OCI-LY3 (cell line): Measurements from ENCODE around the gene EPAS1.

Source experiments
- H2AFZ ChIP-seq: fragments of 200-600, 300-600 bp; shearing (Covaris generic); 2 replicates; pipeline ENCODE4 v1.6.0; 2014; ENCODE audit warnings: antibody characterized with exemption, low read depth, low read length
- H3K27ac ChIP-seq: fragments of 200-600, 300-600 bp; sonication (generic); 2 replicates; pipeline ENCODE4 v1.5.1; 2014; ENCODE audit warnings: mild to moderate bottlenecking, low read length, moderate library complexity, mixed read lengths
- H3K27me3 ChIP-seq: fragments of 200-600, 300-600 bp; sonication (generic); 2 replicates; pipeline ENCODE4 v1.6.1; 2014; ENCODE audit warnings: low read depth, low read length, mixed read lengths
- H3K36me3 ChIP-seq: fragments of 200-600, 300-600 bp; sonication (generic); replicated peaks from 2 replicates; pipeline ENCODE3; 2014; ENCODE audit warnings: low read depth, low read length, mixed read lengths
- H3K4me1 ChIP-seq: fragments of 300-600, 200-600 bp; sonication (generic); 2 replicates; pipeline ENCODE4 v1.6.1; 2014; ENCODE audit warnings: low read length, mixed read lengths
- H3K4me2 ChIP-seq: fragments of 200-600, 300-600 bp; sonication (generic); 2 replicates; pipeline ENCODE4 v1.6.1; 2014; ENCODE audit warnings: low read length, mixed read lengths
- H3K4me3 ChIP-seq: fragments of 300-600, 200-600 bp; sonication (generic); 2 replicates; pipeline ENCODE4 v1.5.1; 2014; ENCODE audit warnings: antibody characterized with exemption, mild to moderate bottlenecking, low read length, moderate library complexity
- H3K79me2 ChIP-seq: fragments of 300-600, 200-600 bp; shearing (Covaris generic); 2 replicates; pipeline ENCODE4 v1.6.1; 2014; ENCODE audit warnings: mild to moderate bottlenecking, low read length, mixed read lengths
- H3K9ac ChIP-seq: fragments of 300-600, 200-600 bp; shearing (Covaris generic); 2 replicates; pipeline ENCODE4 v1.6.0; 2014; ENCODE audit warnings: mild to moderate bottlenecking, low read length, moderate library complexity
- H3K9me3 ChIP-seq: fragments of 200-600, 300-600 bp; shearing (Covaris generic); 2 replicates; pipeline ENCODE4 v1.6.1; 2014; ENCODE audit warnings: low read length, mixed read lengths; ENCODE audit not compliant: insufficient read depth
- H4K20me1 ChIP-seq: fragments of 200-600, 300-600 bp; sonication (generic); 2 replicates; pipeline ENCODE4 v1.6.1; 2016; ENCODE audit warnings: low read length, mixed read lengths; ENCODE audit not compliant: insufficient read depth
- EZH2phosphoT487 ChIP-seq: fragments of 200-600 bp; shearing (Covaris generic); IDR thresholded peaks from 2 replicates; pipeline ENCODE4 v1.6.1; 2018; ENCODE audit warnings: antibody characterized with exemption, mixed run types, low read depth
- TF ChIP-seq, protein P1 (sequence below): fragments of 200-600, 300-600 bp; sonication (generic); IDR thresholded peaks from 2 replicates; pipeline ENCODE4 v1.5.1; 2014; ENCODE audit warnings: antibody characterized with exemption, low read length, low read depth

EPAS1 gene

DNA sequence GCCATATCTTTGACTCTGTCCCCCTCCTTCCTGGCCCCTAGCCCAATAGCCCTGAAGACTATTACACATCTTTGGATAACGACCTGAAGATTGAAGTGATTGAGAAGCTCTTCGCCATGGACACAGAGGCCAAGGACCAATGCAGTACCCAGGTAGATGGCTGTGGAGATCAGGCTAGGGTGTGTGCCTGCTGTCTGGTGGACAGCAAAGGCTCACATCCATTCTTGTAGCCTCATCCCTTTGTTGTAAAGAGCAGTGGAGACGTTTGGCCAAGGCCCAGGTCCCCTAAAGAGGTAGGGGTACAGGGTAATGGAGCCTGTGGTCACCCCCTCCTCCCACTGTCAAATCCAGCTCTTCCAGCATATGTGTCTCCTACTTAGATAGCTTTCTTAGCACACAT is 81.4 kb downstream of the EPAS1 start:
- Histone ChIP-seq H3K4me1 (peaks cover 6% of the 10 kb centered on the region; the same call in 1 of the 2 replicates), H4K20me1 (no peaks in the 10 kb centered on the region), H3K79me2 (no peaks in the 10 kb centered on the region), H2AFZ (no peak overlapping the region), H3K36me3 (no peaks in the 10 kb centered on the region), H3K4me3 (no peak overlapping the region), H3K9ac (no peak overlapping the region), H3K27me3 (no peaks in the 10 kb centered on the region), H3K9me3 (no peaks in the 10 kb centered on the region), H3K4me2 (no peak overlapping the region), H3K27ac (no peak overlapping the region)
- no peak for TF ChIP-seq EZH2phosphoT487
- TF ChIP-seq, protein P1, sequence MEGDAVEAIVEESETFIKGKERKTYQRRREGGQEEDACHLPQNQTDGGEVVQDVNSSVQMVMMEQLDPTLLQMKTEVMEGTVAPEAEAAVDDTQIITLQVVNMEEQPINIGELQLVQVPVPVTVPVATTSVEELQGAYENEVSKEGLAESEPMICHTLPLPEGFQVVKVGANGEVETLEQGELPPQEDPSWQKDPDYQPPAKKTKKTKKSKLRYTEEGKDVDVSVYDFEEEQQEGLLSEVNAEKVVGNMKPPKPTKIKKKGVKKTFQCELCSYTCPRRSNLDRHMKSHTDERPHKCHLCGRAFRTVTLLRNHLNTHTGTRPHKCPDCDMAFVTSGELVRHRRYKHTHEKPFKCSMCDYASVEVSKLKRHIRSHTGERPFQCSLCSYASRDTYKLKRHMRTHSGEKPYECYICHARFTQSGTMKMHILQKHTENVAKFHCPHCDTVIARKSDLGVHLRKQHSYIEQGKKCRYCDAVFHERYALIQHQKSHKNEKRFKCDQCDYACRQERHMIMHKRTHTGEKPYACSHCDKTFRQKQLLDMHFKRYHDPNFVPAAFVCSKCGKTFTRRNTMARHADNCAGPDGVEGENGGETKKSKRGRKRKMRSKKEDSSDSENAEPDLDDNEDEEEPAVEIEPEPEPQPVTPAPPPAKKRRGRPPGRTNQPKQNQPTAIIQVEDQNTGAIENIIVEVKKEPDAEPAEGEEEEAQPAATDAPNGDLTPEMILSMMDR: no peak

DNA sequence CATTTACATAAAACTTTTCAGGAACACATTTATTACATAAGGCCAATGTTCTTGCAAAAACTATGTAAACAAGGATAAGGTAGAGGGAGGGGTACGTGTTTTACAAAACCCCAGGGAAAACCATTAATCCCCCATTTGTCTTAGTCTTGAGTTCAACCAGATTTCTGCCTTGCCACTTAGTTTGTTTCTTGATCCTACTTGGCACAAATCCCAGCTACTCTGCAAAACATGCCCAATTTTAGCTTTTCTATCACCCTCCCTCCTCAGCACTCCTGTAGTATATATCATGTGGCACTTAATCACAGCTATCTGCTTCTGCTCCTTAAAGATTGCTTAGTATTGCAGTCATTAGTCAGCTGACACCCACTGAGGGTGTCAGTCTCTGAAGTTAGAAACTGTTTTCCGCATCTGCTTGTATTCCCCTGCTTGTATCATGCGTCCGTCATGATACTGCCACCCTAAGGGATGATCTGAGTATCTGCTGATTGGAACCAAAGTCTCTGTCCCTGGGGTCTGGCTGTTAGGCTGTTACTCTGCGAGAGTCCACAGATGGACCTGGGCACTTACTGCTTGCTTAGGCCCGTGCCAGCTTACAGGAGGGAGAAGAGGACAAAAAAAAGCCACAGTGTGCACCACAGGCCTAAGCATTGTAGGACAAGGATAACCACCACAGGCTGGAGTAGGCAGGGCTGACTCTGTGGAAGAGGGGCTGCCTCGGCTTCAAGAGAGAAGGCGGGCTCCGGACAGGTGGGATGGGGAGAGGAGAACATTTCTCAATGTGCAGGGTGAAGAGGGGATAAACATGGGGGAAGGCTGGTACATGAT is 82.2 kb downstream of the EPAS1 start:
- H2AFZ ChIP-seq: no peak overlapping the region
- no peak overlapping the region for H3K9ac ChIP-seq
- H3K27me3 ChIP-seq: no peaks in the 10 kb centered on the region
- H3K4me2 ChIP-seq: no peak overlapping the region
- no peaks in the 10 kb centered on the region for H3K79me2 ChIP-seq
- H4K20me1 ChIP-seq: no peaks in the 10 kb centered on the region
- H3K4me3 ChIP-seq: no peak overlapping the region
- H3K9me3 ChIP-seq: no peaks in the 10 kb centered on the region
- peaks cover 6% of the 10 kb centered on the region; the same call in 1 of the 2 replicates for H3K4me1 ChIP-seq
- no peaks in the 10 kb centered on the region for H3K36me3 ChIP-seq
- TF ChIP-seq EZH2phosphoT487: no peak
- TF ChIP-seq, protein P1: no peak
- H3K27ac ChIP-seq: no peak overlapping the region

DNA sequence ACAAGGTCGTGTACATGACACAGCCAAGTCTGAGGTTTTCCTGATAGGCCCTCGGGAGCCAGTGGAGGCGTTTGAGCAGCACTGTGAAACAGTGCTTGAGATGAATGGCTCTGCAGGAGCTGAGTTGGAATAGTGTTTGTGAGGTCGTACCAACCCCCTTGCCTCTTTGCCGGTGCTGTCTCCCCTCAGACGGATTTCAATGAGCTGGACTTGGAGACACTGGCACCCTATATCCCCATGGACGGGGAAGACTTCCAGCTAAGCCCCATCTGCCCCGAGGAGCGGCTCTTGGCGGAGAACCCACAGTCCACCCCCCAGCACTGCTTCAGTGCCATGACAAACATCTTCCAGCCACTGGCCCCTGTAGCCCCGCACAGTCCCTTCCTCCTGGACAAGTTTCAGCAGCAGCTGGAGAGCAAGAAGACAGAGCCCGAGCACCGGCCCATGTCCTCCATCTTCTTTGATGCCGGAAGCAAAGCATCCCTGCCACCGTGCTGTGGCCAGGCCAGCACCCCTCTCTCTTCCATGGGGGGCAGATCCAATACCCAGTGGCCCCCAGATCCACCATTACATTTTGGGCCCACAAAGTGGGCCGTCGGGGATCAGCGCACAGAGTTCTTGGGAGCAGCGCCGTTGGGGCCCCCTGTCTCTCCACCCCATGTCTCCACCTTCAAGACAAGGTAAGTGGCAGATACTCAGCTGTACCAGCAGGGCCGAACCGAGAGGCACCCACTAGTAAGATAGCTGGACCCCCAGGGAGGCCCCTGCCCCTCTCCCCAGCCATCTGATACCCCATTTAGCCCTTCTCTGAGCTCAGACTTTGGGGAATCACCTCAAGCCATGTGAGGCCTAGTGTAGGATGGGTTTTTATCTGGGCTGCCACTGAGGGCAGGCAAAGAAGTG is 83.1 kb downstream of the EPAS1 start:
- H3K9me3 ChIP-seq: no peaks in the 10 kb centered on the region
- H3K36me3 ChIP-seq: no peaks in the 10 kb centered on the region
- H3K4me2 ChIP-seq: no peak overlapping the region
- TF ChIP-seq EZH2phosphoT487: no peak
- no peaks in the 10 kb centered on the region for H3K79me2 ChIP-seq
- H3K27me3 ChIP-seq: no peaks in the 10 kb centered on the region
- no peak overlapping the region for H2AFZ ChIP-seq
- no peak overlapping the region for H3K27ac ChIP-seq
- H3K4me1 ChIP-seq: peaks cover 6% of the 10 kb centered on the region; the same call in 1 of the 2 replicates
- H4K20me1 ChIP-seq: no peaks in the 10 kb centered on the region
- no peak overlapping the region for H3K9ac ChIP-seq
- H3K4me3 ChIP-seq: no peak overlapping the region

DNA sequence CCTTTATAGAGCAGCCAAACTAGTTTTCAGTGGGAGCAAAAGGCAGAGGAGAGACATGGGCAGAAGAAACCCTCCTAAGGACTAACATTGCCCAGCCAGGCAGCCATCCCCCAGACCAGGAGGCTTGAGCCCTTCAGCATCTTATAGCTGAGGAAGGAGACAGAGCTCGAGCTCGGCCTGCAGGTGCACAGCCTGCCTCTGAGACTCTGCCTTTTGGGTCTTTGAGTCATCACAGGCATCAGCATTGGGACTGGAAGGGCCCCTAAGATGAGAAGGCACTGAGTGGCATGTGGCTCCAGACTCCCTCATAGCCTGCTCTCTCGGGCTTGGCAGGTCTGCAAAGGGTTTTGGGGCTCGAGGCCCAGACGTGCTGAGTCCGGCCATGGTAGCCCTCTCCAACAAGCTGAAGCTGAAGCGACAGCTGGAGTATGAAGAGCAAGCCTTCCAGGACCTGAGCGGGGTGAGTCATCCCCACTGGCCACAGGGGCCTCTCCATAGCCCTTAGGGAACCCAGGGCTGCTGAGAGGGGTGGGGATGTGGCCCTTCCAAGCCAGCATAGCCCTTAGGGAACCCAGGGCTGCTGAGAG is 84.1 kb downstream of the EPAS1 start:
- TF ChIP-seq, protein P1: no peak
- TF ChIP-seq EZH2phosphoT487: no peak
- Histone ChIP-seq H3K27me3 (no peaks in the 10 kb centered on the region), H3K79me2 (no peaks in the 10 kb centered on the region), H3K9me3 (no peaks in the 10 kb centered on the region), H2AFZ (no peak overlapping the region), H3K36me3 (no peaks in the 10 kb centered on the region), H3K9ac (no peak overlapping the region), H3K4me3 (no peak overlapping the region), H3K4me2 (no peak overlapping the region), H3K4me1 (peaks cover 6% of the 10 kb centered on the region; the same call in 1 of the 2 replicates), H4K20me1 (no peaks in the 10 kb centered on the region), H3K27ac (no peak overlapping the region)
